BJ (cell line): ENCODE results near the gene CNTNAP4. TPM values are rescaled to one million over a fixed set of nuclear protein-coding genes. Genes with fewer than 3 reads are reported as not detected.

Source experiments
- CTCF ChIA-PET: fragments of 350-600 bp; formaldehyde crosslinking; extraction: SDS; loops from one replicate; lab custom pipeline; 2021; ENCODE audit warnings: antibody characterized with exemption, inconsistent platforms; lab: Yijun Ruan, JAX
- POLR2A ChIA-PET: fragments of 300-600 bp; sonication (Branson Sonifier 250); formaldehyde crosslinking; extraction: SDS; loops from one replicate; lab custom pipeline; 2021; ENCODE audit warnings: antibody characterized with exemption; lab: Charles Lee
- DNase-seq: peaks from one replicate; pipeline ENCODE4 v3.0.0-alpha.2; 2011; ENCODE audit warnings: low read depth
- H3K27me3 ChIP-seq: 2 replicates; pipeline ENCODE4 v1.6.0; 2011; ENCODE audit warnings: low read length; ENCODE audit not compliant: control insufficient read depth, insufficient read depth
- H3K36me3 ChIP-seq: 2 replicates; pipeline ENCODE4 v1.5.1; 2011; ENCODE audit warnings: low read length; ENCODE audit not compliant: control insufficient read depth, insufficient read depth
- H3K4me3 ChIP-seq: 2 replicates; pipeline ENCODE4 v1.5.1; 2011; ENCODE audit warnings: low read depth, mild to moderate bottlenecking, control low read depth, low read length
- CTCF ChIP-seq: IDR thresholded peaks from 2 replicates; pipeline ENCODE4 v1.5.1; 2011; ENCODE audit warnings: low read depth, mild to moderate bottlenecking, control low read depth, inconsistent platforms, low read length, moderate library complexity; ENCODE audit not compliant: insufficient read depth
- polyA plus RNA-seq: library from polyadenylated mRNA; depleted of rRNA; stranded (reverse); fragments of >200 nt; gene quantifications from 2 replicates; pipeline ENCODE4 v1.2.3, GENCODE V29; 2011

The CNTNAP4 gene
- polyA plus RNA-seq, 1 experiment = not detected

GRCh38 chr16:76409706-76410105, 132.5 kb downstream of the CNTNAP4 start:
- ChIA-PET POLR2A (no interaction called here), CTCF (no interaction called here)
- Histone ChIP-seq H3K27me3 (no peaks in the 10 kb centered on the region), H3K36me3 (no peaks in the 10 kb centered on the region), H3K4me3 (no peak overlapping the region)
- TF ChIP-seq CTCF = no peak
- no peak for DNase-seq

GRCh38 chr16:76421571-76421970, 144.4 kb downstream of the CNTNAP4 start:
- no peaks in the 10 kb centered on the region for H3K27me3 ChIP-seq
- no peaks in the 10 kb centered on the region for H3K36me3 ChIP-seq
- no peak overlapping the region for H3K4me3 ChIP-seq
- POLR2A ChIA-PET = no interaction called here
- no peak for DNase-seq
- no peak for TF ChIP-seq CTCF
- CTCF ChIA-PET = no interaction called here

GRCh38 chr16:76428858-76429257, 151.7 kb downstream of the CNTNAP4 start:
- ChIA-PET CTCF (no interaction called here), POLR2A (no interaction called here)
- no peak for DNase-seq
- no peak for TF ChIP-seq CTCF
- Histone ChIP-seq H3K4me3 (no peak overlapping the region), H3K36me3 (no peaks in the 10 kb centered on the region), H3K27me3 (no peaks in the 10 kb centered on the region)

GRCh38 chr16:76441391-76441790, 164.2 kb downstream of the CNTNAP4 start:
- Histone ChIP-seq H3K4me3 (no peak overlapping the region), H3K36me3 (no peaks in the 10 kb centered on the region), H3K27me3 (no peaks in the 10 kb centered on the region)
- POLR2A ChIA-PET = no interaction called here
- CTCF ChIA-PET = no interaction called here
- no peak for TF ChIP-seq CTCF
- no peak for DNase-seq

GRCh38 chr16:76441876-76442275, 164.7 kb downstream of the CNTNAP4 start:
- DNase-seq = no peak
- TF ChIP-seq CTCF = no peak
- CTCF ChIA-PET = no interaction called here
- no peaks in the 10 kb centered on the region for H3K27me3 ChIP-seq
- H3K4me3 ChIP-seq = no peak overlapping the region
- POLR2A ChIA-PET = no interaction called here
- H3K36me3 ChIP-seq = no peaks in the 10 kb centered on the region
